ENCODE measurements around the gene ELMO1.

Gene ELMO1

GRCh38 chr7:37105762-37106161, 342.9 kb downstream of the ELMO1 start:
- no peaks in the 10 kb centered on the region for H3K36me3 ChIP-seq (ENCODE audit: insufficient read depth, low read depth, low read length)
- H3K27ac ChIP-seq (ENCODE audit: low read length) = no peak overlapping the region
- no peak overlapping the region for H3K4me3 ChIP-seq (ENCODE audit: low read length)
- no peaks in the 10 kb centered on the region for H3K9me3 ChIP-seq (ENCODE audit: insufficient read depth, low read depth, low read length)
- no peaks in the 10 kb centered on the region for H3K27me3 ChIP-seq (ENCODE audit: insufficient read depth, low read length)
- no peak overlapping the region for H3K9ac ChIP-seq (ENCODE audit: low read depth, low read length)
- H3K4me1 ChIP-seq (ENCODE audit: insufficient read depth, low read length) = peaks cover 3% of the 10 kb centered on the region; the same call in 1 of the 2 replicates

GRCh38 chr7:37104822-37105518, 343.7 kb downstream of the ELMO1 start:
- Histone ChIP-seq H3K4me3 (ENCODE audit: low read length) (no peak overlapping the region), H3K27me3 (ENCODE audit: insufficient read depth, low read length) (no peaks in the 10 kb centered on the region), H3K27ac (ENCODE audit: low read length) (no peak overlapping the region), H3K36me3 (ENCODE audit: insufficient read depth, low read depth, low read length) (no peaks in the 10 kb centered on the region), H3K4me1 (ENCODE audit: insufficient read depth, low read length) (peaks cover 3% of the 10 kb centered on the region; the same call in 1 of the 2 replicates), H3K9ac (ENCODE audit: low read depth, low read length) (no peak overlapping the region), H3K9me3 (ENCODE audit: insufficient read depth, low read depth, low read length) (no peaks in the 10 kb centered on the region)

GRCh38 chr7:37102518-37103137, 346.0 kb downstream of the ELMO1 start:
- H3K9me3 ChIP-seq (ENCODE audit: insufficient read depth, low read depth, low read length) = no peaks in the 10 kb centered on the region
- no peak overlapping the region for H3K9ac ChIP-seq (ENCODE audit: low read depth, low read length)
- H3K36me3 ChIP-seq (ENCODE audit: insufficient read depth, low read depth, low read length) = no peaks in the 10 kb centered on the region
- no peak overlapping the region for H3K4me3 ChIP-seq (ENCODE audit: low read length)
- H3K4me1 ChIP-seq (ENCODE audit: insufficient read depth, low read length) = peaks cover 13% of the 10 kb centered on the region; the same call in 1 of the 2 replicates
- no peak overlapping the region for H3K27ac ChIP-seq (ENCODE audit: low read length)
- H3K27me3 ChIP-seq (ENCODE audit: insufficient read depth, low read length) = no peaks in the 10 kb centered on the region

- no peak overlapping the region for H3K9ac ChIP-seq (ENCODE audit: low read depth, low read length)
- no peaks in the 10 kb centered on the region for H3K9me3 ChIP-seq (ENCODE audit: insufficient read depth, low read depth, low read length)
- peaks cover 13% of the 10 kb centered on the region; the same call in 1 of the 2 replicates for H3K4me1 ChIP-seq (ENCODE audit: insufficient read depth, low read length)
- H3K27me3 ChIP-seq (ENCODE audit: insufficient read depth, low read length) = no peaks in the 10 kb centered on the region
- no peak overlapping the region for H3K4me3 ChIP-seq (ENCODE audit: low read length)
- no peak overlapping the region for H3K27ac ChIP-seq (ENCODE audit: low read length)
- no peaks in the 10 kb centered on the region for H3K36me3 ChIP-seq (ENCODE audit: insufficient read depth, low read depth, low read length)
Observed at GRCh38 chr7:37100735-37101331, 347.8 kb downstream of the ELMO1 start.

GRCh38 chr7:37098762-37099161, 349.9 kb downstream of the ELMO1 start:
- peaks cover 17% of the 10 kb centered on the region; the same call in 1 of the 2 replicates for H3K4me1 ChIP-seq (ENCODE audit: insufficient read depth, low read length)
- H3K27me3 ChIP-seq (ENCODE audit: insufficient read depth, low read length) = no peaks in the 10 kb centered on the region
- H3K4me3 ChIP-seq (ENCODE audit: low read length) = no peak overlapping the region
- H3K9ac ChIP-seq (ENCODE audit: low read depth, low read length) = no peak overlapping the region
- H3K36me3 ChIP-seq (ENCODE audit: insufficient read depth, low read depth, low read length) = no peaks in the 10 kb centered on the region
- H3K9me3 ChIP-seq (ENCODE audit: insufficient read depth, low read depth, low read length) = no peaks in the 10 kb centered on the region
- H3K27ac ChIP-seq (ENCODE audit: low read length) = no peak overlapping the region

- Histone ChIP-seq H3K4me3 (ENCODE audit: low read length) (no peak overlapping the region), H3K9me3 (ENCODE audit: insufficient read depth, low read depth, low read length) (no peaks in the 10 kb centered on the region), H3K36me3 (ENCODE audit: insufficient read depth, low read depth, low read length) (no peaks in the 10 kb centered on the region), H3K27ac (ENCODE audit: low read length) (no peak overlapping the region), H3K4me1 (ENCODE audit: insufficient read depth, low read length) (peaks cover 17% of the 10 kb centered on the region; the same call in 1 of the 2 replicates), H3K27me3 (ENCODE audit: insufficient read depth, low read length) (no peaks in the 10 kb centered on the region), H3K9ac (ENCODE audit: low read depth, low read length) (no peak overlapping the region)
Observed at GRCh38 chr7:37097983-37098382, 350.7 kb downstream of the ELMO1 start.

- Histone ChIP-seq H3K9ac (ENCODE audit: low read depth, low read length) (no peak overlapping the region), H3K9me3 (ENCODE audit: insufficient read depth, low read depth, low read length) (no peaks in the 10 kb centered on the region), H3K27ac (ENCODE audit: low read length) (no peak overlapping the region), H3K36me3 (ENCODE audit: insufficient read depth, low read depth, low read length) (no peaks in the 10 kb centered on the region), H3K4me1 (ENCODE audit: insufficient read depth, low read length) (peaks cover 17% of the 10 kb centered on the region; the same call in 1 of the 2 replicates), H3K4me3 (ENCODE audit: low read length) (no peak overlapping the region), H3K27me3 (ENCODE audit: insufficient read depth, low read length) (no peaks in the 10 kb centered on the region)
Observed at GRCh38 chr7:37097276-37097675, 351.4 kb downstream of the ELMO1 start.

- Histone ChIP-seq H3K36me3 (ENCODE audit: insufficient read depth, low read depth, low read length) (no peaks in the 10 kb centered on the region), H3K27me3 (ENCODE audit: insufficient read depth, low read length) (no peaks in the 10 kb centered on the region), H3K9me3 (ENCODE audit: insufficient read depth, low read depth, low read length) (no peaks in the 10 kb centered on the region), H3K4me3 (ENCODE audit: low read length) (no peak overlapping the region), H3K9ac (ENCODE audit: low read depth, low read length) (no peak overlapping the region), H3K4me1 (ENCODE audit: insufficient read depth, low read length) (peaks cover 17% of the 10 kb centered on the region; the same call in 1 of the 2 replicates), H3K27ac (ENCODE audit: low read length) (no peak overlapping the region)
Observed at GRCh38 chr7:37096341-37096740, 352.3 kb downstream of the ELMO1 start.

GRCh38 chr7:37095122-37095521, 353.5 kb downstream of the ELMO1 start:
- Histone ChIP-seq H3K27ac (ENCODE audit: low read length) (no peak overlapping the region), H3K27me3 (ENCODE audit: insufficient read depth, low read length) (no peaks in the 10 kb centered on the region), H3K36me3 (ENCODE audit: insufficient read depth, low read depth, low read length) (no peaks in the 10 kb centered on the region), H3K4me3 (ENCODE audit: low read length) (no peak overlapping the region), H3K9ac (ENCODE audit: low read depth, low read length) (no peak overlapping the region), H3K9me3 (ENCODE audit: insufficient read depth, low read depth, low read length) (no peaks in the 10 kb centered on the region), H3K4me1 (ENCODE audit: insufficient read depth, low read length) (peaks cover 17% of the 10 kb centered on the region; the same call in 1 of the 2 replicates)

GRCh38 chr7:37093257-37093656, 355.4 kb downstream of the ELMO1 start:
- Histone ChIP-seq H3K36me3 (ENCODE audit: insufficient read depth, low read depth, low read length) (no peaks in the 10 kb centered on the region), H3K4me1 (ENCODE audit: insufficient read depth, low read length) (peaks cover 8% of the 10 kb centered on the region; the same call in 1 of the 2 replicates), H3K9me3 (ENCODE audit: insufficient read depth, low read depth, low read length) (no peaks in the 10 kb centered on the region), H3K27ac (ENCODE audit: low read length) (no peak overlapping the region), H3K9ac (ENCODE audit: low read depth, low read length) (no peak overlapping the region), H3K27me3 (ENCODE audit: insufficient read depth, low read length) (no peaks in the 10 kb centered on the region), H3K4me3 (ENCODE audit: low read length) (no peak overlapping the region)

GRCh38 chr7:37092548-37092947, 356.1 kb downstream of the ELMO1 start:
- H3K27me3 ChIP-seq (ENCODE audit: insufficient read depth, low read length) = no peaks in the 10 kb centered on the region
- no peak overlapping the region for H3K4me3 ChIP-seq (ENCODE audit: low read length)
- H3K9me3 ChIP-seq (ENCODE audit: insufficient read depth, low read depth, low read length) = no peaks in the 10 kb centered on the region
- H3K4me1 ChIP-seq (ENCODE audit: insufficient read depth, low read length) = peaks cover 9% of the 10 kb centered on the region; the same call in 1 of the 2 replicates
- no peak overlapping the region for H3K9ac ChIP-seq (ENCODE audit: low read depth, low read length)
- H3K27ac ChIP-seq (ENCODE audit: low read length) = no peak overlapping the region
- H3K36me3 ChIP-seq (ENCODE audit: insufficient read depth, low read depth, low read length) = no peaks in the 10 kb centered on the region

- Histone ChIP-seq H3K27ac (ENCODE audit: low read length) (no peak overlapping the region), H3K9ac (ENCODE audit: low read depth, low read length) (no peak overlapping the region), H3K4me1 (ENCODE audit: insufficient read depth, low read length) (peaks cover 3% of the 10 kb centered on the region; the same call in 1 of the 2 replicates), H3K36me3 (ENCODE audit: insufficient read depth, low read depth, low read length) (no peaks in the 10 kb centered on the region), H3K27me3 (ENCODE audit: insufficient read depth, low read length) (no peaks in the 10 kb centered on the region), H3K4me3 (ENCODE audit: low read length) (no peak overlapping the region), H3K9me3 (ENCODE audit: insufficient read depth, low read depth, low read length) (no peaks in the 10 kb centered on the region)
Observed at GRCh38 chr7:37089972-37090371, 358.7 kb downstream of the ELMO1 start.

Measured in iPS-20b (cell line).